ENCODE data around the gene VSTM1.
A peak's percentile ranks its signal among the peaks of the same experiment; 100 is the strongest.
"Not testable (repeated sequence)": the region's sequence is repeated elsewhere in the genome, so short reads cannot be mapped to it uniquely, and the experiment has no call there.

The VSTM1 gene

GRCh38 chr19:54069470-54069869 lies 5.8 kb upstream of the VSTM1 start:
- DNase-seq: no peak

- DNase-seq: no peak
Observed at GRCh38 chr19:54062643-54063042, 1.1 kb downstream of the VSTM1 start.

DNA sequence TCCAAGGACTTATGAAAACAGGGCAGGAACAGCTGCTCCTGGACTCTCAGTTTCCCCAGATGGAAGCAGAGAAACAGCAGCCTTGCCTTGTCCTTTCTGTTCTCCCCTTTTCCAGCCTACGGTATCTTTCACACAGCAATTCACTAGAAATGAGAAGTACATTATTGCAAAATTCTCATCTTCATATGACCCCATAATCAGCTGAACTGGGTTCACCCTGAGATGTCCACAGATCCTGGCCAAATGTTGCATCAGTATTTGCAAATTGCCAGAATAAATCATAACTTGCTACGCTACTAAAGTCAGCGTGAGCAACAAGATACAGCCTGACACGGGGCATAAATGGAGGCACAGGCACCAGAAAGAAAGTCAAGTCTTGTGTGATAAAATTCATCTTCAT lies 16.1 kb downstream of the VSTM1 start:
- no peak for DNase-seq

DNA sequence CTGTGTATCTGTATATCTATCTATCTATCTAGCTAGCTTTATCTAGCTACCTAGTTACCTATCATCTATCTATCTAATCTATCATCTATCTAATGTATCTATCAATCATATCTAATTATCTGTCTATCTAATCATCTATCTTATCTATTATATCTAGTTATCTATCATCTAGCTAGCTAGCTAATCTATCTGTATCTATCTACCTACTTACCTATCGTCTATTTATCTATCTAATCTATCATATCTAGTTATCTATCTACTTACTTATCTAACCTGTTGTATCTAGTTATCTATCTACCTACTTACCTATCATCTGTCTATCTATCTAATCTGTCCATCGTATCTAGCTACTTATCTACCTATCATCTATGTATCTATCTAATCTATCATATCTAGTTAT lies 17.9 kb downstream of the VSTM1 start:
- no peak for DNase-seq

GRCh38 chr19:54042989-54043388 lies 20.7 kb downstream of the VSTM1 start:
- no peak for DNase-seq

DNA sequence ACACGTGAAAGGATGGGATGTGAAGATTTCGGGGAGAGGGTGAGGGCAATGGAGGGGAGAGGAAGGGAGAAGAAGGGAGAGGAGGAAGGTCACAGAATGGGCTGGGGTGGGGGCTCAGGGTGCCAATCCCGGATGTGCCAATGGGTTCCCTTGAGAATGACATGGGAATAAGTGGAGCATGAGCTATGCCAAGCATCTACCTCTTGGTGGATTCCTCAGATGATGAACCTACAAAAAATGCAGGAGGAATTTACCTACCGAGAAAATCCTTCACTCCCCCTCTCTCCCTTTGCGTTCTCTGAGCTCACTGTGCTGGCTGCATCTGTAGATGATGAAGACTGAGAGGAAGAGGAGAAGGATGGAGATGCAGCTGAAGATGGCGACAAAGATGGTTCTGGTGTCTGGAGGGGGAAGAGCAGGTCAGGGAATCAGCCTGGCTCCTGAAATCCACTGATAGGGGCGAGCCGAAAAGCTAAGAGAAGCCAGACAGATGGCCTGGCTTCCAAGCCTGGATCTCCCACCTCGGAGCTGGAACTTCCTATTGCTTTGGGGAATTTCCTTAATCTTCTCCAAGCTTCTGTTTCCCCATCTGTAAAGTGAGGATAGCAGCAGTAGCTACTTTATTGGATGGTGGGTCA lies 21.6 kb downstream of the VSTM1 start:
- no peak for DNase-seq

GRCh38 chr19:54040003-54040402 lies 23.7 kb downstream of the VSTM1 start:
- no peak for DNase-seq

DNA sequence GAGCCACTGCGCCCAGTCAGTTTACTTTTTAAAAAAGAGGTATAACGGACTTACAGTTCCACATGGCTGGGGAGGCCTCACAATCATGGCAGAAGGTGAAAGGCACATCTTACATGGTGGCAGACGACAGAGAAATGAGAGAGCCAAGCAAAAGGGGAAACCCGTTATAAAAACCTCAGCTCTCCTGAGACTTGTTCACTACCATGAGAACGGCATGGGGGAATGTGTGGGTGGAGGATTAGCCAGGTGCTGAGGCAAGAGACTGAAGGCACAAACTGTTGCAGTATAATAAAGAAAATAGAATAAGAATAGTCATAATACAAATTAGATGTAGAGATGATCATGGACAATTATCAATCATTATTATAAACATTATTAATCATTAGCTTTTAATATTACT lies 27.2 kb downstream of the VSTM1 start:
- DNase-seq: not testable (repeated sequence)

- no peak for DNase-seq
Observed at GRCh38 chr19:54035215-54036178, 28.2 kb downstream of the VSTM1 start.

GRCh38 chr19:54030895-54031586 lies 32.7 kb downstream of the VSTM1 start:
- no peak for DNase-seq

- peak; percentile 31 for DNase-seq
Observed at GRCh38 chr19:54029930-54030490, 33.7 kb downstream of the VSTM1 start.

- DNase-seq: no peak
Observed at GRCh38 chr19:54029301-54029700, 34.4 kb downstream of the VSTM1 start.

GRCh38 chr19:54026656-54027055 lies 37.0 kb downstream of the VSTM1 start:
- no peak for DNase-seq

GRCh38 chr19:54024660-54025059 lies 39.0 kb downstream of the VSTM1 start:
- DNase-seq: no peak

- no peak for DNase-seq
Observed at GRCh38 chr19:54023191-54023590, 40.5 kb downstream of the VSTM1 start.

DNA sequence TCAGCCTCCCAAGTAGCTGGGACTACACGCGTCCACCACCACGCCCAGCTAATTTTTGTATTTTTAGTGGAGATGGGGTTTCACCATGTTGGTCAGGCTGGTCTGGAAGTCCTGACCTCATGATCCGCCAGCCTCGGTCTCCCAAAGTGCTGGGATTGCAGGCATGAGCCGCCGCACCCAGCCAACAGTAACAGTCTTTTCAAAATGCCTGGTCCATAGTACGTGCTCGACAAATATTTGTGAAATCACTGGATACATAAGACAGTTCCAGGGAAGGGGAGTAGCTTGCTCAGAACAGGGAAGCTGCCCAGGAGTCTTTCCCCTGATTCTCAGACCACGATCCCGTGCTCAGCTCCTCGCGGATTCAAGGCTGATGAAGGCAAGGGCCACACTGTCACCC lies 41.8 kb downstream of the VSTM1 start:
- DNase-seq: no peak

- no peak for DNase-seq
Observed at GRCh38 chr19:54021363-54021762, 42.3 kb downstream of the VSTM1 start.

GRCh38 chr19:54017261-54017660 lies 46.4 kb downstream of the VSTM1 start:
- peak; percentile 91 for DNase-seq

DNA sequence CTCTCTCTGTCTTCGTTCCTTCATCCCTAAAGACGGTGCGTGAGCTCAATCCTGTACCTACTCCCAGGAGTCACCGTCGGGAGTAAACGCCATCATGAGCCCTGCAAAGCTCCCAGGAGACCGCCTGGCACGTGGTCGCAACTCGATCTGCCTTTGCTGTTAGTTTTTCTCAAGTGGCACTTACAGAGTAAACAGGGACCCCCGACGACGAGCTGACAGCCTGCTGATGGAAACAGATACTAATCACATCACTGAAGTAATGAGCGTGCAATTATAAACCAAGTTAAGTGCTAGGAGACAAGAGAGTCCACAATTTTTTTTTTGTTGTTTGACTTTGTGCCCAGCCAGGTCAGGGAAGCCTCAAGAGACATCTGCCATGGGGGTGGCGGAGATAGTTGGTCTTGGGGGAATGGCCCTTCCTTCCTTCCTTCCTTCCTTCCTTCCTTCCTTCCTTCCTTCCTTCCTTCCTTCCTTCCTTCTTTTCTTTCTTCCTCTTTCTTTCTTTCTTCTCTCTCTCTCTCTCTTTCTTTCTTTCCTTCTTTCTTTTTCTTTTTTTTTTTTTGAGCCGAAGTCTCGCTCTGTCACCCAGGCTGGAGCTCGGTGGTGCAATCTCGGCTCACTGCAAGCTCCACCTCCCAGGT lies 48.7 kb downstream of the VSTM1 start:
- DNase-seq: peak; percentile 71

DNA sequence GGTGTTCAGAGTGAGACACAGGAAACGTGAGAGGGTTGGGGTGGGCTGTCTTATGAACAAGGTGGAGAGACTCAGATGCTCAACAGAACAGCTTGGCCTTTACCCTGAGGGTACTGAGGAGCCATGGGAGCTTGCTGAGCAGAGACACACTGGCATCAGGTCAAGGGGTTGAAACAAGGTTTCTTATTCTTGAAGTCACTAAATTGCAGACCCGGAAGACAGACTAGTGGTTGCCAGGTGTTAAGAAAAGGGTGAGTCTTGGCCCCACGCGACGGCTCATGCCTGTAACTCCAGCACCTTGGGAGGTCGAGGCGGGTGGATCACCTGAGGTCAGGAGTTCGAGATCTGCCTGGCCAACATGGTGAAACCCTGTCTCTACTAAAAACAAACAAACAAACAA lies 49.8 kb downstream of the VSTM1 start:
- DNase-seq: no peak

DNA sequence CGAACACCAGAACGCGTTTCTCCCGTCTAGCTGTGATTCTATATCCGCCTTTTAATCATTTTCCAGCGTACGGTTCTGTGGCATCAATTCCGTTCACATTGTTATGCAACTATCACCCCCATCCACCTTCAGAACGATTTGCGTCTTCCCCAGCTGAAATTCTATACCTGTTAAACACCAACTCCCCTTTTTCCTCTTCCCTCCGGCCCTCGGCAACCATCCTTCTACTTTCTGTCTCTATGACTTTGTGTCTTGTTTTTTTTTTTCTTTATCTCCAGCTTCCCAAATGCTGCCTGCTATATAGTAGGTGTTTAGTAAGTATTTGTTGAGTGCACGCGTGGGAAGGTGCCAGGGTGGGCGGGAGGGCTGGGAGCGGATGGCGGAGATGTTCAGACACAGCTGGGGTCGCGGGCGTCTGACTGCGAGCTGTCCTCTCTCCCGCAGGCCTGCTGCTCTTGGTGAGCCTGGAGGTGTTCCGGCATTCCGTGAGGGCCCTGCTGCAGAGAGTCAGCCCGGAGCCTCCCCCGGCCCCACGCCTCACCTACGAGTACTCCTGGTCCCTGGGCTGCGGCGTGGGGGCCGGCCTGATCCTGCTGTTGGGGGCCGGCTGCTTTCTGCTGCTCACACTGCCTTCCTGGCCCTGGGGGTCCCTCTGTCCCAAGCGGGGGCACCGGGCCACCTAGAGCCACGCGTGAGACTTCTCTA lies 52.0 kb downstream of the VSTM1 start:
- no peak for DNase-seq

DNA sequence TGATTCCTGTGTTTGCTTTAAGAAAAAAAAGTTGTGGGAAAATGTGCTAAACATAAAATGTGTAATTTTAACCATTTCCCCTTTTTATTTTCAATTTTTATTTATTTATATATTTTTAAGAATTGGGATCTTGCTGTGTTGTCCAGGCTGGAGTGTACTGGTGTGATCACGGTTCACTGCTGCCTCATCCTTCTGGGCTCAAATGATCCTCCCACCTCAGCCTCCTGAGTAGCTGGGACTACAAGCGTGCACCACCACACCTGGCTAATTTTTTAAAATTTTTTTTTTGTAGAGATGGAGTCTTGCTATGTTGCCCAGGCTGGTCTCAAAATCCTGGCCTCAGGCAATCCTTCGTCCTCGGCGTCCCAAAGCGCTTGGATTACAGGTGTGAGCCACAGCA lies 53.2 kb downstream of the VSTM1 start:
- DNase-seq: no peak

Data from DMS79 treated with DMSO at 0.1 percent for 48 hours (cell line).